Uterus (tissue), 2 donors: ENCODE results near the gene ISOC2.

Experiments used
- POLR2A ChIP-seq, 2 donors: fragments of 450-650 bp; IDR thresholded peaks; one replicate each; pipeline ENCODE4 v1.6.1; 2016; ENCODE audit warnings: antibody characterized with exemption in 2 of 2, mild to moderate bottlenecking in 1 of 2, moderate library complexity in 1 of 2
- TF ChIP-seq, protein P1 (sequence below), 4 experiments: fragments of 200-600 bp in 2 of 4; fragments of 450-650 bp in 2 of 4; sonication (generic) in 2 of 4; IDR thresholded peaks; one replicate each; pipeline ENCODE4 v1.5.1; 2016 to 2019; ENCODE audit warnings: antibody characterized with exemption in 4 of 4, mild to moderate bottlenecking in 2 of 4, moderate library complexity in 1 of 4

DNA sequence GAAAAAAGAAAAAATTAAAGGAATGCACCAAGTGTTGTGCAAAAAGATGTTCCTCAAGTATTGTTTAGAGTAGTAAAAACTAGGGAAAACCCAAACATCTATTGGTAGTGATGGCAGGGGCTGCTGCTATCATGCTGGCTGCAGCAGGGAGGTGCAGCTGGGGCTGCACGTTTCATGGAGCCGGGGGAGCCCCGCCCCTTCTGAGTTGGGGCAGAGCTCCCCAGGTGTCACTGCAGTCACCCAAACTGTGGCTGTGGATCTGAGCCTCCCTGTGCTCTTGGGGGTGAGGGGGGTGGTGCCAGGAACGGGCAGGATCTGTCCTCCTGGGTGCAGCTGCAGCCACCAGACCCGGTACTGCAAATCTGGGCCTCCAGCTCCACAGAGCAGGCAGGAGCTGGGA is 42.3 kb downstream of the ISOC2 start:
- TF ChIP-seq, protein P1, sequence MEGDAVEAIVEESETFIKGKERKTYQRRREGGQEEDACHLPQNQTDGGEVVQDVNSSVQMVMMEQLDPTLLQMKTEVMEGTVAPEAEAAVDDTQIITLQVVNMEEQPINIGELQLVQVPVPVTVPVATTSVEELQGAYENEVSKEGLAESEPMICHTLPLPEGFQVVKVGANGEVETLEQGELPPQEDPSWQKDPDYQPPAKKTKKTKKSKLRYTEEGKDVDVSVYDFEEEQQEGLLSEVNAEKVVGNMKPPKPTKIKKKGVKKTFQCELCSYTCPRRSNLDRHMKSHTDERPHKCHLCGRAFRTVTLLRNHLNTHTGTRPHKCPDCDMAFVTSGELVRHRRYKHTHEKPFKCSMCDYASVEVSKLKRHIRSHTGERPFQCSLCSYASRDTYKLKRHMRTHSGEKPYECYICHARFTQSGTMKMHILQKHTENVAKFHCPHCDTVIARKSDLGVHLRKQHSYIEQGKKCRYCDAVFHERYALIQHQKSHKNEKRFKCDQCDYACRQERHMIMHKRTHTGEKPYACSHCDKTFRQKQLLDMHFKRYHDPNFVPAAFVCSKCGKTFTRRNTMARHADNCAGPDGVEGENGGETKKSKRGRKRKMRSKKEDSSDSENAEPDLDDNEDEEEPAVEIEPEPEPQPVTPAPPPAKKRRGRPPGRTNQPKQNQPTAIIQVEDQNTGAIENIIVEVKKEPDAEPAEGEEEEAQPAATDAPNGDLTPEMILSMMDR (IDR thresholded peaks at IDR 0.05) = no peak
- no peak for TF ChIP-seq POLR2A (IDR thresholded peaks at IDR 0.05)
